ENCODE measurements around the gene CELF2. TPM values are rescaled to one million over a fixed set of nuclear protein-coding genes. Genes with fewer than 3 reads are reported as not detected.

The CELF2 gene
- total RNA-seq, 3 donors from 2014 or later, result 40.0 to 178 (median 45.6) TPM

DNA sequence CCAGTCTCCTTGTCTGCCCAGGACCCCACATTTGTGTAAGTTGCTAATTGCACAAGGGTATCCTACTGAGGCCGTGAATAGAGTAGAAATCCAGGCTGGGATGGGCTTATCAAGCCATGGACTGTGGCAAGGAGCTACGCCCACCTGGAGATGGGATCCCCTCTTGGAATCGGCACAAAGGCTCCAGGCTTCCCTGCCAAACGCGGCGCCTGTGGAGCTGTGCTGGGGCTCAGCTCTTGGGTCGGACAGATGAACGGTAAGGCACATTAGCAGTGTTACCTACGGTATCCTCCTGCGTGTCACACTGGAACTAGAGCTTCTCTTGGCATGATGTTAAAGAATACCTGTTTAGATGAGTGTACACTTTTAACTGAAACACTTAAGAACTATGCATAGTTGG, 196.7 kb downstream of the CELF2 start:
- Histone ChIP-seq H3K27me3 (no peaks in the 10 kb centered on the region), H3K27ac (no peak overlapping the region), H3K36me3 (no peaks in the 10 kb centered on the region), H3K9me3 (no peaks in the 10 kb centered on the region), H3K4me1 (no peaks in the 10 kb centered on the region), H3K4me3 (no peak overlapping the region)
- intact Hi-C loops (cut with DNase I; ENCODE audit: low total_unique reads), result no loop called here
- no peak for TF ChIP-seq POLR2A (IDR thresholded peaks at IDR 0.05)
- no peak for TF ChIP-seq POLR2AphosphoS5 (IDR thresholded peaks at IDR 0.05)
- TF ChIP-seq, protein P1, sequence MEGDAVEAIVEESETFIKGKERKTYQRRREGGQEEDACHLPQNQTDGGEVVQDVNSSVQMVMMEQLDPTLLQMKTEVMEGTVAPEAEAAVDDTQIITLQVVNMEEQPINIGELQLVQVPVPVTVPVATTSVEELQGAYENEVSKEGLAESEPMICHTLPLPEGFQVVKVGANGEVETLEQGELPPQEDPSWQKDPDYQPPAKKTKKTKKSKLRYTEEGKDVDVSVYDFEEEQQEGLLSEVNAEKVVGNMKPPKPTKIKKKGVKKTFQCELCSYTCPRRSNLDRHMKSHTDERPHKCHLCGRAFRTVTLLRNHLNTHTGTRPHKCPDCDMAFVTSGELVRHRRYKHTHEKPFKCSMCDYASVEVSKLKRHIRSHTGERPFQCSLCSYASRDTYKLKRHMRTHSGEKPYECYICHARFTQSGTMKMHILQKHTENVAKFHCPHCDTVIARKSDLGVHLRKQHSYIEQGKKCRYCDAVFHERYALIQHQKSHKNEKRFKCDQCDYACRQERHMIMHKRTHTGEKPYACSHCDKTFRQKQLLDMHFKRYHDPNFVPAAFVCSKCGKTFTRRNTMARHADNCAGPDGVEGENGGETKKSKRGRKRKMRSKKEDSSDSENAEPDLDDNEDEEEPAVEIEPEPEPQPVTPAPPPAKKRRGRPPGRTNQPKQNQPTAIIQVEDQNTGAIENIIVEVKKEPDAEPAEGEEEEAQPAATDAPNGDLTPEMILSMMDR (IDR thresholded peaks at IDR 0.05), result no peak
- no peak for DNase-seq (ENCODE audit: low spot score in 2 of 2)

DNA sequence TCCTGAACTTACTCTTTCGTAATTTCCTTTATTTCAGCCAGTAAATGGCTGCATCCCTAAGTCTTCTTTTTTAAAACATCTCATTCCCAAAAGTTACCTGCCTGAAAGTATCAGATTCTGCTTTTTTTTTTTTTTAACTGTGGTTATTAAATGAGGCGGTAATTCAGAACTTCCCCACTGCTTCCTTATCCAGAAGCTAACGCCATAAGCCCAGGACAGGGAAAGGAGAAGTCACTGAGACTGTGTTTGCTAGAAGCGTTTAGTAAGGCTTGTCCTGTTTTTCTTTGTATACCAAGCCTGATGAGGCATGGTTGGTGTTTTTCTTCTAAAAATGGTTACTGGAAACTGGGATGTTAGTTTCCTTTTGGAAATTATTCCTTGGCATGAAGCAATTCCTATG, 197.8 kb downstream of the CELF2 start:
- Histone ChIP-seq H3K27me3 (no peaks in the 10 kb centered on the region), H3K4me1 (no peaks in the 10 kb centered on the region), H3K9me3 (no peaks in the 10 kb centered on the region), H3K36me3 (no peaks in the 10 kb centered on the region), H3K4me3 (no peak overlapping the region), H3K27ac (no peak overlapping the region)
- TF ChIP-seq POLR2A (IDR thresholded peaks at IDR 0.05), result no peak
- no peak for TF ChIP-seq POLR2AphosphoS5 (IDR thresholded peaks at IDR 0.05)
- intact Hi-C loops (cut with DNase I; ENCODE audit: low total_unique reads), result no loop called here
- no peak for DNase-seq (ENCODE audit: low spot score in 2 of 2)

DNA sequence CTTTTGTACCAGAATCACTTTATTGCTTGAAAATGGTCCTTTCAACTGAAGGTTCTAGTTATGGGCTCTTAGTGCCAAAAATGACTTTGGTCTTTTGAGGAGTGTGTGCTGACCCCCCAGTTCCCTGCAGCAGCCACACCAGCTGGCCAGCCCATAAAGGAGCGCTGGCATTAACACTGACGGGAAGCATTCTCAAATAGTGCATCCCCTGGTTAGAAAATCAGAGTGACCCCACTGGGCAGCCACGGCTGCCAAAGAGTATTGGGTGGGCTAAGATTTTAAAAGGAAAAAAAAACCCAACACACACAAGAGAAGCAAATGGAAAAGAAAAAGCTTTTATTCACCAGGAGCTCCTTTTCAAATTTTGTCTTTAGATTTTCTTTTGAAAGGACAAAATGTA, 199.8 kb downstream of the CELF2 start:
- DNase-seq (ENCODE audit: low spot score in 2 of 2), result no peak
- Histone ChIP-seq H3K4me3 (no peak overlapping the region), H3K9me3 (no peaks in the 10 kb centered on the region), H3K4me1 (no peaks in the 10 kb centered on the region), H3K27me3 (no peaks in the 10 kb centered on the region), H3K27ac (no peak overlapping the region), H3K36me3 (no peaks in the 10 kb centered on the region)
- intact Hi-C loops (cut with DNase I; ENCODE audit: low total_unique reads), result no loop called here
- TF ChIP-seq POLR2A (IDR thresholded peaks at IDR 0.05) (no peak), POLR2AphosphoS5 (IDR thresholded peaks at IDR 0.05) (no peak)
- TF ChIP-seq, protein P1 (IDR thresholded peaks at IDR 0.05), result no peak

DNA sequence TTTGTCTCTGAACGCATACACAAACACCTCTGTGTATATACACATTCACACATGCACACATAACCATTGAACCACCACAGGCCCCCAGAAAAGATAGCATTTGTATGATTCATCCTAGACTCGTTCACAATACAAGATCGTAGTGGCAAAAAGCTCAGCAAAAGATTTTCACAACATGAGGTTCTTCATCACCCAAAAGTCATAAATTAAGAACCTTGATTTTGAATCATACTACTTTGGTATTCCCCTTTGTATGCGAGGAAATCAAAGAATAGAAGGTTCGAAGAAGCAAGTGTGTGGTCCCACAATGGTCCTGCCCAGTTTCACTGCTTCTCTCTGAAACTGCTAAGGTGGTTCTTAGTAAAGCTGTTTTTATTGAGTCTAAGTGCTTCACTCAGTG, 200.7 kb downstream of the CELF2 start:
- no peak overlapping the region for H3K4me3 ChIP-seq
- no peak for DNase-seq (ENCODE audit: low spot score in 2 of 2)
- no peaks in the 10 kb centered on the region for H3K9me3 ChIP-seq
- no peaks in the 10 kb centered on the region for H3K36me3 ChIP-seq
- no peak overlapping the region for H3K27ac ChIP-seq
- TF ChIP-seq POLR2AphosphoS5 (IDR thresholded peaks at IDR 0.05) (no peak), POLR2A (IDR thresholded peaks at IDR 0.05) (no peak)
- TF ChIP-seq, protein P1 (IDR thresholded peaks at IDR 0.05), result no peak
- intact Hi-C loops (cut with DNase I; ENCODE audit: low total_unique reads), result no loop called here
- H3K4me1 ChIP-seq, result no peaks in the 10 kb centered on the region
- no peaks in the 10 kb centered on the region for H3K27me3 ChIP-seq

DNA sequence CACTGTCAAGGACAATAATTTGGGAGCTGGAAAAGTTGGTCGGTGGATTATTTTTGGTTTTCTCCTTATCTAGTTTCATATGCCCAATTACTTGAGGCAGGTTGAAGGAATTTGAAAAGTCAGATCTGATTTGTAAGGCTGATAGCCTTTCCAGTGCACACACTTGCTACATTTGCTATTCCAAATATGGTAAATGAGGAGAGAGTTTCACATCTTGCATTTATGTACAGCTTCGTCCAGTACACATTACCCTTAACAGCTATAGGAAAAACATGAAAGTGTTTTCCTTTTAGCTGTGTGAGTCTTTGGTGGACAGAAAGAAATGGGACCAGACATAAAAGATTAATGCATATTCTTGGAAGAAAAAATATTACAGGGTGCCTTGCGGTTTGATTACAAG, 201.8 kb downstream of the CELF2 start:
- no peaks in the 10 kb centered on the region for H3K4me1 ChIP-seq
- intact Hi-C loops (cut with DNase I; ENCODE audit: low total_unique reads), result no loop called here
- no peaks in the 10 kb centered on the region for H3K27me3 ChIP-seq

More for the DNA sequence above, 201.8 kb downstream of the CELF2 start:
- no peak overlapping the region for H3K27ac ChIP-seq
- H3K9me3 ChIP-seq, result no peaks in the 10 kb centered on the region
- TF ChIP-seq, protein P1 (IDR thresholded peaks at IDR 0.05), result no peak
- TF ChIP-seq POLR2AphosphoS5 (IDR thresholded peaks at IDR 0.05) (no peak), POLR2A (IDR thresholded peaks at IDR 0.05) (no peak)
- DNase-seq (ENCODE audit: low spot score in 2 of 2), result no peak
- H3K4me3 ChIP-seq, result no peak overlapping the region
- H3K36me3 ChIP-seq, result no peaks in the 10 kb centered on the region
